Gastroesophageal sphincter (tissue), 3 donors: ENCODE results near the gene NFASC.

Experiments used
- CTCF ChIP-seq, 4 experiments: fragments of 200-600 bp in 2 of 4; fragments of 450-650 bp in 2 of 4; sonication (generic) in 1 of 4; IDR thresholded peaks; one replicate each; pipeline ENCODE4 v1.5.1; 2017 to 2019; ENCODE audit warnings: antibody characterized with exemption in 4 of 4, mild to moderate bottlenecking in 2 of 4, moderate library complexity in 2 of 4
- EP300 ChIP-seq: sonication (generic); formaldehyde crosslinking; IDR thresholded peaks from one replicate; pipeline ENCODE4 v1.6.1; 2017; ENCODE audit warnings: antibody characterized with exemption, mild to moderate bottlenecking
- POLR2A ChIP-seq, 2 donors: fragments of 450-650 bp; IDR thresholded peaks; one replicate each; pipeline ENCODE4 v1.6.1; 2017; ENCODE audit warnings: antibody characterized with exemption in 2 of 2, mild to moderate bottlenecking in 2 of 2, moderate library complexity in 1 of 2
- POLR2AphosphoS5 ChIP-seq: sonication (generic); formaldehyde crosslinking; IDR thresholded peaks from one replicate; pipeline ENCODE4 v1.6.1; 2017; ENCODE audit warnings: antibody characterized with exemption

GRCh38 chr1:204834752-204835151 is 35.9 kb upstream of the NFASC start:
- TF ChIP-seq CTCF (IDR thresholded peaks at IDR 0.05) (no peak), EP300 (no peak), POLR2A (IDR thresholded peaks at IDR 0.05) (no peak), POLR2AphosphoS5 (no peak)
